NCI-H1417 (cell line): ENCODE measurements around the gene INHBC.

Source experiments
- DNase-seq, 3 experiments: peaks; one replicate each; lab custom pipeline; 2025; lab: John Stamatoyannopoulos, UW

The INHBC gene

GRCh38 chr12:57454566-57455373, 20.2 kb downstream of the INHBC start, which contains the start of gene INHBE:
INHBE (plus strand) TSS chr12:57455307; CDS start chr12:57455537, 230 bp downstream.
- peak; percentile 53 to 83 (median 69) for DNase-seq

GRCh38 chr12:57455374-57456144, 21.0 kb downstream of the INHBC start:
- peak in 1 of 3 experiments; percentile 83 for DNase-seq

GRCh38 chr12:57456145-57456700, 21.6 kb downstream of the INHBC start:
- DNase-seq = peak in 2 of 3 experiments; percentile 61 to 63

- no peak for DNase-seq
Observed at GRCh38 chr12:57456737-57457490, 22.3 kb downstream of the INHBC start.

- no peak for DNase-seq
Observed at GRCh38 chr12:57458665-57459054, 24.1 kb downstream of the INHBC start.

GRCh38 chr12:57459055-57459749, 24.6 kb downstream of the INHBC start:
- peak; percentile 92 to 96 (median 94) for DNase-seq

GRCh38 chr12:57459750-57460467, 25.3 kb downstream of the INHBC start, which contains the start of gene GLI1:
GLI1 (plus strand) TSS chr12:57459785; CDS start chr12:57463692, 3,907 bp downstream.
- DNase-seq = no peak

GRCh38 chr12:57460468-57460784, 25.8 kb downstream of the INHBC start:
- peak in 1 of 3 experiments; percentile 26 for DNase-seq

GRCh38 chr12:57460841-57461275, 26.3 kb downstream of the INHBC start:
- DNase-seq = no peak

- DNase-seq = peak in 2 of 3 experiments; percentile 46 to 50
Observed at GRCh38 chr12:57461276-57461916, 26.8 kb downstream of the INHBC start.

GRCh38 chr12:57461917-57462250, 27.3 kb downstream of the INHBC start:
- no peak for DNase-seq

- DNase-seq = peak; percentile 88 to 96 (median 95)
Observed at GRCh38 chr12:57462251-57462911, 27.8 kb downstream of the INHBC start.

- no peak for DNase-seq
Observed at GRCh38 chr12:57462912-57463253, 28.3 kb downstream of the INHBC start.

GRCh38 chr12:57464569-57464968, 30.0 kb downstream of the INHBC start:
- DNase-seq = no peak

- no peak for DNase-seq
Observed at GRCh38 chr12:57465030-57465746, 30.6 kb downstream of the INHBC start.

GRCh38 chr12:57465747-57466505, 31.3 kb downstream of the INHBC start:
- DNase-seq = no peak

- DNase-seq = no peak
Observed at GRCh38 chr12:57467212-57467874, 32.8 kb downstream of the INHBC start.

- no peak for DNase-seq
Observed at GRCh38 chr12:57467915-57468314, 33.3 kb downstream of the INHBC start.
